A673 (cell line): ENCODE measurements around the gene BRAT1.

Experiments used
- EZH2 ChIP-seq: fragments of 200-600 bp; sonication (generic); IDR thresholded peaks from 2 replicates; pipeline ENCODE4 v1.6.1; 2017; ENCODE audit warnings: borderline replicate concordance, low read depth, mild to moderate bottlenecking, mixed read lengths, antibody characterized with exemption, low read length; ENCODE audit not compliant: poor library complexity, severe bottlenecking
- TF ChIP-seq, protein P1 (sequence below): fragments of 300-800, 200-600 bp; sonication (generic); conservative IDR thresholded peaks from 2 replicates; pipeline ENCODE4 v1.5.1; 2017; ENCODE audit warnings: low read depth, mild to moderate bottlenecking, antibody characterized with exemption, low read length, moderate library complexity, mixed read lengths

DNA sequence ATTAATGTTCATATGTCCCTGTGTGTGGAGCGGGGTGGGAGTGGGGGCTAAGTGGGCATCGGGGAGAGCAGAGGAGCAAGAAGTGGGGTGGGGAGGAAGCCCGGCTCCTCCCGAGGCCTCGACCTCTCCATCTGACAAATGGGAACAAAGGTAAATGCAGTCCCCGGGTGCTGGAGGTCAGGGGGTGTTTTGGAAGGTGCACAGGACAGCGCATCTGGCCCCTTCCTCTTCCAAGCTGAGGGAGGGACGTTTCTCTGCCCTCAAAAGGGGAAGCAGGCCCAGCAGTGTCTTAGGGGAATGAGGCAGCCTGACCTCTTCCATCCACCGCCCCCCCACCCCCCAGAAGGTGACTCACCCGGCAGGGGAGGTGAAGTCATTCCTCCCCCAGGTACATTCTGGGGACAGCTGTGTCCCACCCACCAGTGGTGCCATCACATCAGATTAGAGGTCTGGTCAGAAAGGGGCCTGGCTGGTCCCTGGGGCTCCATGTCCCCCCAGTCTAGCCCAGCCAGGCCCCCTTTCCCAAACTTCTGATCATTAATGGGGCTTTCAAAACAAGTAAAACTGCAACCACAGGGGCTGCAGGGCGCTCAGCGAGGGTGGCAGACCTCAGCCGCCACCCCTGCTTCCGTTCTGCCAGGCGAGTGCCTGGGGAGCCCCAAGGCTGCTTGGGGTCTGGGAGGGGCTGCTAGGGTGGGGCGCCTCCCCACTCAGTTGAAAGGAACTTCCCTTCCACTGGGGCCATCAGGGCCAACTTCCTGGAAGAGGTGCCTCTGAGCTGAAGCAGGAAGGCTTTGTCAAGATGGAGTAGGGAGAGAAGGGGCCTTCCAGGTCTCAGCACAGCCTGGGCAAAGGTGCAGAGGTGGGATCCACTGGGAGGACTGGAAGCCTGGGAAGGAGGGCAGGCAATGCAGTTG is 25.0 kb downstream of the BRAT1 start:
- TF ChIP-seq, protein P1, sequence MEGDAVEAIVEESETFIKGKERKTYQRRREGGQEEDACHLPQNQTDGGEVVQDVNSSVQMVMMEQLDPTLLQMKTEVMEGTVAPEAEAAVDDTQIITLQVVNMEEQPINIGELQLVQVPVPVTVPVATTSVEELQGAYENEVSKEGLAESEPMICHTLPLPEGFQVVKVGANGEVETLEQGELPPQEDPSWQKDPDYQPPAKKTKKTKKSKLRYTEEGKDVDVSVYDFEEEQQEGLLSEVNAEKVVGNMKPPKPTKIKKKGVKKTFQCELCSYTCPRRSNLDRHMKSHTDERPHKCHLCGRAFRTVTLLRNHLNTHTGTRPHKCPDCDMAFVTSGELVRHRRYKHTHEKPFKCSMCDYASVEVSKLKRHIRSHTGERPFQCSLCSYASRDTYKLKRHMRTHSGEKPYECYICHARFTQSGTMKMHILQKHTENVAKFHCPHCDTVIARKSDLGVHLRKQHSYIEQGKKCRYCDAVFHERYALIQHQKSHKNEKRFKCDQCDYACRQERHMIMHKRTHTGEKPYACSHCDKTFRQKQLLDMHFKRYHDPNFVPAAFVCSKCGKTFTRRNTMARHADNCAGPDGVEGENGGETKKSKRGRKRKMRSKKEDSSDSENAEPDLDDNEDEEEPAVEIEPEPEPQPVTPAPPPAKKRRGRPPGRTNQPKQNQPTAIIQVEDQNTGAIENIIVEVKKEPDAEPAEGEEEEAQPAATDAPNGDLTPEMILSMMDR = no peak
- TF ChIP-seq EZH2 = no peak
